GM23338 (cell line): ENCODE results near the gene MAVS. TPM values are rescaled to one million over a fixed set of nuclear protein-coding genes. Genes with fewer than 3 reads are reported as not detected.

ENCODE experiments used
- ATAC-seq: fragments of 200-7000 bp; cut with Tn5 transposase; 3 replicates; pipeline ENCODE4 v1.9.1; 2020
- DNase-seq: peaks from one replicate; pipeline ENCODE4 v3.0.0-alpha.2; 2015; ENCODE audit warnings: low spot score
- H2AFZ ChIP-seq: fragments of 200-600 bp; sonication (generic); 2 replicates; pipeline ENCODE4 v1.8.0; 2016; ENCODE audit warnings: antibody characterized with exemption, mild to moderate bottlenecking, moderate library complexity
- H3F3A ChIP-seq: fragments of 200-600 bp; sonication (generic); replicated peaks from 2 replicates; pipeline ENCODE4 v1.8.0; 2017; ENCODE audit warnings: antibody characterized with exemption, mixed run types, low read depth
- H3K27ac ChIP-seq: fragments of 200-600 bp; sonication (generic); 2 replicates; pipeline ENCODE4 v1.6.1; 2016; ENCODE audit warnings: low read depth
- H3K27me3 ChIP-seq: fragments of 200-600 bp; sonication (generic); 2 replicates; pipeline ENCODE4 v1.8.0; 2016; ENCODE audit warnings: mild to moderate bottlenecking, mixed run types, moderate library complexity; ENCODE audit not compliant: insufficient read depth
- H3K36me3 ChIP-seq: fragments of 200-600 bp; sonication (generic); 2 replicates; pipeline ENCODE4 v1.8.0; 2016; ENCODE audit warnings: mild to moderate bottlenecking; ENCODE audit not compliant: insufficient read depth
- H3K4me1 ChIP-seq: fragments of 200-600 bp; sonication (generic); 2 replicates; pipeline ENCODE4 v1.8.0; 2016; ENCODE audit warnings: mild to moderate bottlenecking, moderate library complexity; ENCODE audit not compliant: insufficient read depth
- H3K4me2 ChIP-seq: fragments of 200-600 bp; sonication (generic); 2 replicates; pipeline ENCODE4 v1.7.1; 2017; ENCODE audit warnings: mixed run types
- H3K4me3 ChIP-seq: fragments of 200-600 bp; sonication (generic); 2 replicates; pipeline ENCODE4 v1.6.1; 2016; ENCODE audit warnings: mixed run types
- H3K79me2 ChIP-seq: fragments of 200-600 bp; sonication (generic); replicated peaks from 2 replicates; pipeline ENCODE4 v1.8.0; 2017; ENCODE audit warnings: mild to moderate bottlenecking; ENCODE audit not compliant: insufficient read depth
- H3K9me2 ChIP-seq: fragments of 200-600 bp; sonication (generic); 2 replicates; pipeline ENCODE4 v1.8.0; 2017; ENCODE audit not compliant: insufficient read depth
- H4K20me1 ChIP-seq: fragments of 200-600 bp; sonication (generic); replicated peaks from 2 replicates; pipeline ENCODE4 v1.8.0; 2017; ENCODE audit warnings: mild to moderate bottlenecking; ENCODE audit not compliant: insufficient read depth
- H3K27ac Mint-ChIP-seq: 2 replicates; pipeline ENCODE4 v1.8.0; 2020; ENCODE audit warnings: inconsistent platforms, mild to moderate bottlenecking, moderate library complexity, mixed read lengths
- H3K27me3 Mint-ChIP-seq: 3 replicates; pipeline ENCODE4 v1.8.0; 2022; ENCODE audit warnings: low read depth, mild to moderate bottlenecking, moderate library complexity, mixed read lengths, inconsistent platforms; ENCODE audit not compliant: insufficient read depth, poor library complexity
- H3K36me3 Mint-ChIP-seq: 3 replicates; pipeline ENCODE4 v1.8.0; 2021; ENCODE audit warnings: low read depth, mild to moderate bottlenecking, inconsistent platforms, moderate library complexity, mixed read lengths
- H3K4me1 Mint-ChIP-seq: 3 replicates; pipeline ENCODE4 v1.8.0; 2020; ENCODE audit warnings: mild to moderate bottlenecking, inconsistent platforms, mixed read lengths
- H3K4me3 Mint-ChIP-seq: 3 replicates; pipeline ENCODE4 v1.8.0; 2021; ENCODE audit warnings: moderate library complexity, mild to moderate bottlenecking, inconsistent platforms, mixed read lengths
- H3K9me3 Mint-ChIP-seq: 3 replicates; pipeline ENCODE4 v1.8.0; 2020; ENCODE audit warnings: moderate library complexity, mild to moderate bottlenecking, inconsistent platforms, mixed read lengths
- CREB1 ChIP-seq: fragments of 250-450 bp; sonication (Bioruptor Pico); IDR thresholded peaks from 2 replicates; pipeline ENCODE4 v1.5.0; 2020; ENCODE audit warnings: low read depth, mild to moderate bottlenecking, moderate library complexity
- CTCF ChIP-seq, 2 experiments: fragments of 200-600 bp in 1 of 2; sonication (generic) in 1 of 2; conservative IDR thresholded peaks; 2 replicates each; pipeline versions ENCODE4 v1.5.1 to v1.6.1; 2016 to 2017; ENCODE audit warnings: antibody characterized with exemption in 2 of 2, low read depth in 2 of 2, mild to moderate bottlenecking in 2 of 2, moderate library complexity in 1 of 2
- EZH2 ChIP-seq: fragments of 200-600 bp; sonication (generic); IDR thresholded peaks from one replicate; pipeline ENCODE4 v1.8.0; 2017; ENCODE audit warnings: antibody characterized with exemption, mild to moderate bottlenecking, low read depth; ENCODE audit not compliant: unreplicated experiment
- JUNB ChIP-seq: IDR thresholded peaks from one replicate; pipeline ENCODE4 v1.6.1; 2016; ENCODE audit warnings: antibody characterized with exemption; ENCODE audit not compliant: unreplicated experiment
- NANOG ChIP-seq: IDR thresholded peaks from 2 replicates; pipeline ENCODE4 v1.6.1; 2016; ENCODE audit warnings: antibody characterized with exemption, borderline replicate concordance
- POLR2AphosphoS5 ChIP-seq: IDR thresholded peaks from 2 replicates; pipeline ENCODE4 v1.6.1; 2016; ENCODE audit warnings: antibody characterized with exemption, low read depth
- ZNF114 ChIP-seq: fragments of 250-450 bp; sonication (Bioruptor Pico); IDR thresholded peaks from 2 replicates; pipeline ENCODE4 v1.5.0; 2020; ENCODE audit warnings: mild to moderate bottlenecking, moderate library complexity
- polyA plus RNA-seq: library from polyadenylated mRNA; unstranded; fragments of >200 nt; fragmentation: Nextera tagmentation; extraction: Ambion mirVana; gene quantifications from 2 replicates; pipeline ENCODE4 v1.2.1, GENCODE V29; 2016
- total RNA-seq: library from RNA; depleted of rRNA; stranded (reverse); fragments of >200 nt; shearing (Covaris generic); gene quantifications from 2 replicates; pipeline ENCODE4 v1.2.3, GENCODE V29; 2014
- TF ChIP-seq, protein P1 (sequence below): fragments of 250-450 bp; sonication (Bioruptor Pico); IDR thresholded peaks from 2 replicates; pipeline ENCODE4 v1.5.0; 2020; ENCODE audit warnings: mild to moderate bottlenecking, moderate library complexity
- TF ChIP-seq, protein P2 (sequence below): IDR thresholded peaks from 2 replicates; pipeline ENCODE4 v1.6.1; 2016; ENCODE audit warnings: antibody characterized with exemption

MAVS gene
- total and polyA plus RNA-seq, 2 experiments from 2014 or later, result 5.2 to 21.8 TPM

DNA sequence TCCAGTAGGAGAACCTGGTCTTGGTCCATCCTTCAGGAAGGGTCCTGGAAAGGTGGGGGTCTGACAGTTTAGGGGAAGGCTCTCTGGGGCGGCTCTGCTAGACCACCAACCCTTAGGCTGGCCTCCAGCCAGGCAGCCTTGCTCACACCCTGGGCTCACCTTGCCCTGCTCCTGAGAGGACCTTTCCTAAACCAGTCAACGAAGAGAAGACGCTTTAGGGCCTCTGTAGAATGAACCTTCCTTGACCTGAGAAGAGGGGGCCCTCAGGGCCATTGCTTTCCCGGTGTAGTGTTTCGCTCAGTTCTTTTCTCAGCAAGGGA, 49.4 kb upstream of the MAVS start:
- DNase-seq, result no peak
- TF ChIP-seq EZH2 (no peak), ZNF114 (CRISPR knock-in tag) (no peak), CTCF (conservative IDR thresholded peaks at IDR 0.05; ENCODE audit: low read depth in 2 of 2) (no peak), NANOG (no peak)
- Histone ChIP-seq H3K27me3 (no peaks in the 10 kb centered on the region), H3K4me3 (peak overlapping the region; percentile 68), H4K20me1 (no peaks in the 10 kb centered on the region; the same call in 1 of the 2 replicates), H3K36me3 (no peaks in the 10 kb centered on the region), H3K27ac (no peak overlapping the region), H3F3A (peaks cover 17% of the 10 kb centered on the region; the same call in 1 of the 2 replicates), H2AFZ (no peak overlapping the region), H3K9me2 (no peaks in the 10 kb centered on the region), H3K4me1 (peaks cover 43% of the 10 kb centered on the region), H3K4me2 (peak overlapping the region; percentile 91), H3K79me2 (no peaks in the 10 kb centered on the region)
- H3K4me1 Mint-ChIP-seq, result peaks cover 46% of the 10 kb centered on the region
- peak overlapping the region; percentile 76 for H3K4me3 Mint-ChIP-seq
- peaks cover 29% of the 10 kb centered on the region for H3K27me3 Mint-ChIP-seq
- no peak for ATAC-seq
- peaks cover 20% of the 10 kb centered on the region for H3K36me3 Mint-ChIP-seq
- H3K9me3 Mint-ChIP-seq, result no peaks in the 10 kb centered on the region
- H3K27ac Mint-ChIP-seq, result no peak overlapping the region

DNA sequence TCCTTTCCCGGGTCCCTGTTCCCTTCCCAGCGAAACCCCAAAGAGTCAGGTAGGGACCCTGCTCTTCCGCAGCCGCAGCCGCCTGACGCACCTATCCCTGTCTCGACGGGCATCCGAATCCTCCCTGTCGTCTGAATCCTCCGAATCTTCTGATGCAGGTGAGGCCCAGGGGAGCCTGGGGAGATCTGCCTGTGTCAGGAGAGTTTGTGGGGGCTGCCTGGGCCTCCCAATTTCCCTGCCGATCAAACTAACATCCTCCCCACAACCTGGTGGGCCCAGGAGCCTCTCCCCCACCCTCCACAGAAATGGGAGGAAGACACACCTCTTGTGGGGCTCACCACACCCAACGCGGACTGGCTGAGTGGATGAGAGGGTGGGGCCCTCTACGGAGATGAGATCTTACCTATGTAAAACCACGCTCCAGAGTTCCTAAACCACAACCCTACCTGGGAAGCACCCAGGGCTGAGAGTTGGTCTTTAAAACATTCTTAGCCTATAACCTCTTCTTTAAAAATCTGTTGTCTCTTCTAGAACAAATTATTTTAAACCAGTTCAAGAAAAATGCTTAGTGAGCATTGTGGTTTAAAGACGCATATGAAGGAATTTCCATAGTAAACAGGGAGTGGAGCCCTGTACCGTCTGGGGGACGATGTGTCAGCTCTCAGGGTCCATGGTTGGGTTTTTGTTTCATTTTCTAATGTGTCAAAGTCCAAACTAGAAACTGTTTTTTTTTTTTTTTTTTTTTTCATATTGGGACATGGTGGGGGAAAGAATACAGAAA, 48.9 kb upstream of the MAVS start:
- ATAC-seq, result no peak
- Histone ChIP-seq H2AFZ (no peak overlapping the region), H3K27ac (no peak overlapping the region), H3K36me3 (no peaks in the 10 kb centered on the region), H3F3A (peaks cover 17% of the 10 kb centered on the region; the same call in 1 of the 2 replicates), H3K4me1 (peaks cover 43% of the 10 kb centered on the region), H3K79me2 (no peaks in the 10 kb centered on the region), H3K9me2 (no peaks in the 10 kb centered on the region), H3K27me3 (no peaks in the 10 kb centered on the region), H3K4me2 (peak overlapping the region; percentile 91), H3K4me3 (peak overlapping the region; percentile 68), H4K20me1 (no peaks in the 10 kb centered on the region; the same call in 1 of the 2 replicates)
- no peak for DNase-seq
- peaks cover 26% of the 10 kb centered on the region for H3K36me3 Mint-ChIP-seq
- peak overlapping the region; percentile 76 for H3K4me3 Mint-ChIP-seq
- peaks cover 46% of the 10 kb centered on the region for H3K4me1 Mint-ChIP-seq
- peaks cover 31% of the 10 kb centered on the region for H3K27me3 Mint-ChIP-seq
- no peaks in the 10 kb centered on the region for H3K9me3 Mint-ChIP-seq
- no peak overlapping the region; the same call in 1 of the 2 replicates for H3K27ac Mint-ChIP-seq
- TF ChIP-seq, protein P1, sequence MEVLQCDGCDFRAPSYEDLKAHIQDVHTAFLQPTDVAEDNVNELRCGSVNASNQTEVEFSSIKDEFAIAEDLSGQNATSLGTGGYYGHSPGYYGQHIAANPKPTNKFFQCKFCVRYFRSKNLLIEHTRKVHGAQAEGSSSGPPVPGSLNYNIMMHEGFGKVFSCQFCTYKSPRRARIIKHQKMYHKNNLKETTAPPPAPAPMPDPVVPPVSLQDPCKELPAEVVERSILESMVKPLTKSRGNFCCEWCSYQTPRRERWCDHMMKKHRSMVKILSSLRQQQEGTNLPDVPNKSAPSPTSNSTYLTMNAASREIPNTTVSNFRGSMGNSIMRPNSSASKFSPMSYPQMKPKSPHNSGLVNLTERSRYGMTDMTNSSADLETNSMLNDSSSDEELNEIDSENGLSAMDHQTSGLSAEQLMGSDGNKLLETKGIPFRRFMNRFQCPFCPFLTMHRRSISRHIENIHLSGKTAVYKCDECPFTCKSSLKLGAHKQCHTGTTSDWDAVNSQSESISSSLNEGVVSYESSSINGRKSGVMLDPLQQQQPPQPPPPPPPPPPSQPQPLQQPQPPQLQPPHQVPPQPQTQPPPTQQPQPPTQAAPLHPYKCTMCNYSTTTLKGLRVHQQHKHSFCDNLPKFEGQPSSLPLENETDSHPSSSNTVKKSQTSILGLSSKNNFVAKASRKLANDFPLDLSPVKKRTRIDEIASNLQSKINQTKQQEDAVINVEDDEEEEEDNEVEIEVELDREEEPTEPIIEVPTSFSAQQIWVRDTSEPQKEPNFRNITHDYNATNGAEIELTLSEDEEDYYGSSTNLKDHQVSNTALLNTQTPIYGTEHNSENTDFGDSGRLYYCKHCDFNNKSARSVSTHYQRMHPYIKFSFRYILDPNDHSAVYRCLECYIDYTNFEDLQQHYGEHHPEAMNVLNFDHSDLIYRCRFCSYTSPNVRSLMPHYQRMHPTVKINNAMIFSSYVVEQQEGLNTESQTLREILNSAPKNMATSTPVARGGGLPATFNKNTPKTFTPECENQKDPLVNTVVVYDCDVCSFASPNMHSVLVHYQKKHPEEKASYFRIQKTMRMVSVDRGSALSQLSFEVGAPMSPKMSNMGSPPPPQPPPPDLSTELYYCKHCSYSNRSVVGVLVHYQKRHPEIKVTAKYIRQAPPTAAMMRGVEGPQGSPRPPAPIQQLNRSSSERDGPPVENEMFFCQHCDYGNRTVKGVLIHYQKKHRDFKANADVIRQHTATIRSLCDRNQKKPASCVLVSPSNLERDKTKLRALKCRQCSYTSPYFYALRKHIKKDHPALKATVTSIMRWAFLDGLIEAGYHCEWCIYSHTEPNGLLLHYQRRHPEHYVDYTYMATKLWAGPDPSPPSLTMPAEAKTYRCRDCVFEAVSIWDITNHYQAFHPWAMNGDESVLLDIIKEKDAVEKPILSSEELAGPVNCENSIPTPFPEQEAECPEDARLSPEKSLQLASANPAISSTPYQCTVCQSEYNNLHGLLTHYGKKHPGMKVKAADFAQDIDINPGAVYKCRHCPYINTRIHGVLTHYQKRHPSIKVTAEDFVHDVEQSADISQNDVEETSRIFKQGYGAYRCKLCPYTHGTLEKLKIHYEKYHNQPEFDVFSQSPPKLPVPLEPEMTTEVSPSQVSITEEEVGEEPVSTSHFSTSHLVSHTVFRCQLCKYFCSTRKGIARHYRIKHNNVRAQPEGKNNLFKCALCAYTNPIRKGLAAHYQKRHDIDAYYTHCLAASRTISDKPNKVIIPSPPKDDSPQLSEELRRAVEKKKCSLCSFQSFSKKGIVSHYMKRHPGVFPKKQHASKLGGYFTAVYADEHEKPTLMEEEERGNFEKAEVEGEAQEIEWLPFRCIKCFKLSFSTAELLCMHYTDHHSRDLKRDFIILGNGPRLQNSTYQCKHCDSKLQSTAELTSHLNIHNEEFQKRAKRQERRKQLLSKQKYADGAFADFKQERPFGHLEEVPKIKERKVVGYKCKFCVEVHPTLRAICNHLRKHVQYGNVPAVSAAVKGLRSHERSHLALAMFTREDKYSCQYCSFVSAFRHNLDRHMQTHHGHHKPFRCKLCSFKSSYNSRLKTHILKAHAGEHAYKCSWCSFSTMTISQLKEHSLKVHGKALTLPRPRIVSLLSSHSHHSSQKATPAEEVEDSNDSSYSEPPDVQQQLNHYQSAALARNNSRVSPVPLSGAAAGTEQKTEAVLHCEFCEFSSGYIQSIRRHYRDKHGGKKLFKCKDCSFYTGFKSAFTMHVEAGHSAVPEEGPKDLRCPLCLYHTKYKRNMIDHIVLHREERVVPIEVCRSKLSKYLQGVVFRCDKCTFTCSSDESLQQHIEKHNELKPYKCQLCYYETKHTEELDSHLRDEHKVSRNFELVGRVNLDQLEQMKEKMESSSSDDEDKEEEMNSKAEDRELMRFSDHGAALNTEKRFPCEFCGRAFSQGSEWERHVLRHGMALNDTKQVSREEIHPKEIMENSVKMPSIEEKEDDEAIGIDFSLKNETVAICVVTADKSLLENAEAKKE (CRISPR knock-in tag), result no peak
- TF ChIP-seq POLR2AphosphoS5, result no peak
- TF ChIP-seq CREB1 (CRISPR knock-in tag), result no peak
- TF ChIP-seq, protein P2, sequence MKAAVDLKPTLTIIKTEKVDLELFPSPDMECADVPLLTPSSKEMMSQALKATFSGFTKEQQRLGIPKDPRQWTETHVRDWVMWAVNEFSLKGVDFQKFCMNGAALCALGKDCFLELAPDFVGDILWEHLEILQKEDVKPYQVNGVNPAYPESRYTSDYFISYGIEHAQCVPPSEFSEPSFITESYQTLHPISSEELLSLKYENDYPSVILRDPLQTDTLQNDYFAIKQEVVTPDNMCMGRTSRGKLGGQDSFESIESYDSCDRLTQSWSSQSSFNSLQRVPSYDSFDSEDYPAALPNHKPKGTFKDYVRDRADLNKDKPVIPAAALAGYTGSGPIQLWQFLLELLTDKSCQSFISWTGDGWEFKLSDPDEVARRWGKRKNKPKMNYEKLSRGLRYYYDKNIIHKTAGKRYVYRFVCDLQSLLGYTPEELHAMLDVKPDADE, result no peak
- TF ChIP-seq JUNB, result no peak
- no peak for TF ChIP-seq CTCF (conservative IDR thresholded peaks at IDR 0.05; ENCODE audit: low read depth in 2 of 2)
- no peak for TF ChIP-seq NANOG
